ENCODE measurements around the gene ICA1.
"Not testable (repeated sequence)": the region's sequence is repeated elsewhere in the genome, so short reads cannot be mapped to it uniquely, and the experiment has no call there.

ICA1 gene

GRCh38 chr7:8128449-8129317, 133.3 kb downstream of the ICA1 start:
- no peak for DNase-seq

- DNase-seq: no peak
These were observed 135.3 kb downstream of the ICA1 start for GRCh38 chr7:8126601-8127167.

- DNase-seq: no peak
These were observed 136.1 kb downstream of the ICA1 start for GRCh38 chr7:8125680-8126444.

- DNase-seq: no peak
These were observed 140.7 kb downstream of the ICA1 start for GRCh38 chr7:8121243-8121642.

- DNase-seq: no peak
These were observed 141.4 kb downstream of the ICA1 start for GRCh38 chr7:8120390-8121058.

- no peak for DNase-seq
These were observed 142.7 kb downstream of the ICA1 start for GRCh38 chr7:8119262-8119661.

- DNase-seq: no peak
These were observed 144.8 kb downstream of the ICA1 start for GRCh38 chr7:8117195-8117594.

- no peak for DNase-seq
These were observed 146.2 kb downstream of the ICA1 start for GRCh38 chr7:8115547-8116402.

GRCh38 chr7:8114175-8114574, 147.8 kb downstream of the ICA1 start:
- DNase-seq: no peak

- no peak for DNase-seq
These were observed 148.8 kb downstream of the ICA1 start for GRCh38 chr7:8113184-8113583.

GRCh38 chr7:8112685-8113084, 149.3 kb downstream of the ICA1 start:
- DNase-seq: no peak

- DNase-seq: no peak
These were observed 150.5 kb downstream of the ICA1 start for GRCh38 chr7:8111282-8111960.

GRCh38 chr7:8109196-8110022, 152.6 kb downstream of the ICA1 start:
- no peak for DNase-seq

- no peak for DNase-seq
These were observed 156.4 kb downstream of the ICA1 start for GRCh38 chr7:8105449-8106095.

- DNase-seq: no peak
These were observed 158.7 kb downstream of the ICA1 start for GRCh38 chr7:8103282-8103681.

GRCh38 chr7:8101292-8101691, 160.7 kb downstream of the ICA1 start:
- DNase-seq: not testable (repeated sequence)

- no peak for DNase-seq
These were observed 167.5 kb downstream of the ICA1 start for GRCh38 chr7:8094164-8095140.

- no peak for DNase-seq
These were observed 169.8 kb downstream of the ICA1 start for GRCh38 chr7:8092140-8092539.
